Stimulated activated CD8-positive, alpha-beta memory T cell treated with anti-CD3 and anti-CD28 coated beads, Interleukin-15, amount 100 ng/mL, for 4 hours (primary cell): ENCODE measurements around the gene ITPRIPL2.

Experiments
- DNase-seq, 2 donors: peaks; one replicate each; pipeline ENCODE4 v3.0.0-alpha.2; 2020; ENCODE audit warnings: low read depth in 2 of 2

ITPRIPL2 gene

GRCh38 chr16:19142939-19143598 lies 29.3 kb downstream of the ITPRIPL2 start:
- no peak for DNase-seq

GRCh38 chr16:19143599-19143956 lies 29.8 kb downstream of the ITPRIPL2 start:
- DNase-seq, result no peak

GRCh38 chr16:19145010-19145409 lies 31.2 kb downstream of the ITPRIPL2 start:
- no peak for DNase-seq

- DNase-seq, result no peak
Measured at GRCh38 chr16:19147126-19147525, 33.4 kb downstream of the ITPRIPL2 start.

- DNase-seq, result no peak
Measured at GRCh38 chr16:19147627-19148026, 33.9 kb downstream of the ITPRIPL2 start.

GRCh38 chr16:19148189-19148588 lies 34.4 kb downstream of the ITPRIPL2 start:
- DNase-seq, result no peak

GRCh38 chr16:19151310-19151709 lies 37.5 kb downstream of the ITPRIPL2 start:
- DNase-seq, result no peak

- no peak for DNase-seq
Measured at GRCh38 chr16:19152042-19152441, 38.3 kb downstream of the ITPRIPL2 start.

GRCh38 chr16:19153876-19154275 lies 40.1 kb downstream of the ITPRIPL2 start:
- no peak for DNase-seq

- no peak for DNase-seq
Measured at GRCh38 chr16:19162085-19162484, 48.3 kb downstream of the ITPRIPL2 start.

- no peak for DNase-seq
Measured at GRCh38 chr16:19163215-19163614, 49.5 kb downstream of the ITPRIPL2 start.

- no peak for DNase-seq
Measured at GRCh38 chr16:19164285-19164684, 50.5 kb downstream of the ITPRIPL2 start.

GRCh38 chr16:19165101-19165500 lies 51.3 kb downstream of the ITPRIPL2 start:
- DNase-seq, result no peak

GRCh38 chr16:19166500-19166899 lies 52.7 kb downstream of the ITPRIPL2 start:
- no peak for DNase-seq

- no peak for DNase-seq
Measured at GRCh38 chr16:19167710-19168370, 54.1 kb downstream of the ITPRIPL2 start, which contains the start of gene SYT17. TSS of gene SYT17 (plus strand) at chr16:19168240. CDS start at chr16:19168647, 407 bp downstream.

- DNase-seq, result no peak
Measured at GRCh38 chr16:19168371-19169081, 54.8 kb downstream of the ITPRIPL2 start.

- no peak for DNase-seq
Measured at GRCh38 chr16:19169082-19169639, 55.4 kb downstream of the ITPRIPL2 start.

- DNase-seq, result no peak
Measured at GRCh38 chr16:19170043-19170655, 56.4 kb downstream of the ITPRIPL2 start.
